GM21390 (cell line): ENCODE results near the gene ZNF177.
A peak's percentile ranks its signal among the peaks of the same experiment; 100 is the strongest.
"Not testable (repeated sequence)": the region's sequence is repeated elsewhere in the genome, so short reads cannot be mapped to it uniquely, and the experiment has no call there.

Source experiments
- ATAC-seq: cut with Tn5 transposase; IDR thresholded peaks from one replicate; pipeline ENCODE4 v1.9.1; 2021; ENCODE audit not compliant: unreplicated experiment

The ZNF177 gene

DNA sequence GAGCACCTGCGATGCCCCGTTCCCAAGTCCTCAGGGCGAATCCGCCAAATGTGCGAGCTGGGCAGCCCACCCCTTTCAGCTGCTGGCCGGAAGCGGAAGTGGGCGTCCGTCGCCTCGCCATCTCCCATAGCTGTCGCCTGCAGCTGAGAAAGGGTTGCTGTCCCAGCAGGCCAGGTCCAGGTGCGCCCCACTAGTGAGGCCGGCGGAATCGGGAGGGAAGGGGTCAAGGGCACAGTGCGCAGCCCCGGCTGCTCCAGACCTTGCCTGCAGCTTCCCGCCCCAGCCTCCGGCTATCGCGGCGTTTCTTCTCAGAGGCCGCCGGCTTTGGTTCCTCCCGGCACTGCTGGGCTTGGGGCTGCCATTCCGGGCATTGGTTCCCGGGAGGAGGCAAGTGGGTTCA is at the start of gene ZNF177:
TSS of gene ZNF177 (plus strand) at position 109 of the 400 bp plus-strand sequence. CDS start 15,299 bp downstream, outside the sequence.
- no peak for ATAC-seq

DNA sequence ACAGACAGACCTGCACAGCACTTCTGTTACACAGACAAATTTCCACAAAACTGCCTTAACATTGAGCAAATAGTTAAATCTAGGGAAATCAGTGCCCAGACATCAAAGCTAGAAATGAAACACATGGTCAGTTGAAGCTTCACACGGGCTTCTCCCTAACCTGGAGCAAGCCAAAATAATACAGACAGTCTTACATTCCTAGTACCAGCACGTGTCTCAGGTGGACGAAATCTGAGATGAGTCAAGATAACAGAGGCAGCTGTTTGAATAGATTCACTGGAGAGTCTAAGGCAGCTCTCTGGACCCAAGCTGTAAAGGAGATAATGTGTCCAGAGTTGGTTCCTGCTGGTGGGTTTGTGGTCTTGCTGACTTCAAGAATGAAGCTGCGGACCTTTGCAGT is 49.1 kb upstream of the ZNF177 start:
- no peak for ATAC-seq

DNA sequence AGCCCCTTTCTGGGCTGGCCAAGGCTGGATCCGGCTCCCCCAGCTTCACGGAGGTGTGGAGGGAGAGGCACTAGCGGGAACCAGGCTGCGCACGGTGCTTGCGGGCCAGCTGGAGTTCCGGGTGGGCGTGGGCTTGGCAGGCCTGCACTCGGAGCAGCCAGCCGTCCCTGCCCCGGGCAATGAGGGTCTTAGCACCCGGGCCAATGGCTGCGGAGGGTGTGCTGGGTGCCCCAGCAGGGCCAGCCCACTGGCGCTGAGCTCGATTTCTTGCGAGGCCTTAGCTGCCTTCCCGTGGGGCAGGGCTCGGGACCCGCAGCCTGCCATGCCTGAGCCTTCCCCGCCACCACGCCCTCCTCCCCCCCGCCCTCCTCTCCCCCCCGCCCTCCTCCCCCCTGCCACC is 41.5 kb upstream of the ZNF177 start:
- ATAC-seq = no peak

DNA sequence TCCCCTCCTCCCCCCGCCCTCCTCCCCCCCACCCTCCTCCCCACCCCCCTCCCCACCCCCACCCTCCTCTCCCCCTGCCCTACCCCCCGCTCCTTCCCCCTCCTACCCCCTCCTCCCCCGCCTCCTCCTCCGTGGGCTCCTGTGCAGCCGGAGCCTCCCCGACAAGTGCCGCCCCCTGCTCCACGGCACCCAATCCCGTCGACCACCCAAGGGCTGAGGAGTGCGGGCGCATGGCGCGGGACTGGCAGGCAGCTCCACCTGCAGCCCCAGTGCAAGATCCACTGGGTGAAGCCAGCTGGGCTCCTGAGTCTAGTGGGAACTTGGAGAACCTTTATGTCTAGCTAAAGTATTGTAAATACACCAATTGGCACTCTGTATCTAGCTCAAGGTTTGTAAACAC is 41.1 kb upstream of the ZNF177 start:
- ATAC-seq = not testable (repeated sequence)

DNA sequence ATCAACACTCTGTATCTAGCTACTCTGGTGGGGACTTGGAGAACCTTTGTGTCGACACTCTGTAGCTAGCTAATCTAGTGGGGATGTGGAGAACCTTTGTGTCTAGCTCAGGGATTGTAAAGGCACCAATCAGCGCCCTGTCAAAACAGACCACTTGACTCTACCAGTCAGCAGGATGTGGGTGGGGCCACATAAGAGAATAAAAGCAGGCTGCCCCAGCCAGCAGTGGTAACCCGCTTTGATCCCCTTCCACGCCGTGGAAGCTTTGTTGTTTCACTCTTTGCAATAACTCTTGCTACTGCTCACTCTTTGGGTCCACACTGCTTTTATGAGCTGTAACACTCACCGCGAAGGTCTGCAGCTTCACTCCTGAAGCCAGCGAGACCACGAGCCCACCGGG is 40.6 kb upstream of the ZNF177 start:
- ATAC-seq = not testable (repeated sequence)

DNA sequence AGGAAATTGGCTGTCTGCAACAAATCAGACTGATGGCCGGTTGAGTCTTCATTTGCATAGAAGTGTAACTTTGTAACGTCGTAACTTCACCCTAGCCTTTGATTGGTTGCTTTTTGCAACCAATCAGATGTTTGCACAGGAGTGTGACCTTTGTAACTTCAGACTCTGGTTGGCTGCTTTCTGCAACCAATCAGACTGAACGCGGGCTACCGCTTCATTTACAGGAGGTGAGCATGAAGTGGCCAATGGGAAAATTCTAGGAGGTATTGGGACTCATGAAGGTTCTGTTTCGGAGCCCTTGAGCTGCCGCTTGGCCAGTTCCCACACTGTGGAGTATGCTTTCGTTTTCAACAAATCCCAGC is 39.3 kb upstream of the ZNF177 start:
- ATAC-seq = peak; percentile 37

DNA sequence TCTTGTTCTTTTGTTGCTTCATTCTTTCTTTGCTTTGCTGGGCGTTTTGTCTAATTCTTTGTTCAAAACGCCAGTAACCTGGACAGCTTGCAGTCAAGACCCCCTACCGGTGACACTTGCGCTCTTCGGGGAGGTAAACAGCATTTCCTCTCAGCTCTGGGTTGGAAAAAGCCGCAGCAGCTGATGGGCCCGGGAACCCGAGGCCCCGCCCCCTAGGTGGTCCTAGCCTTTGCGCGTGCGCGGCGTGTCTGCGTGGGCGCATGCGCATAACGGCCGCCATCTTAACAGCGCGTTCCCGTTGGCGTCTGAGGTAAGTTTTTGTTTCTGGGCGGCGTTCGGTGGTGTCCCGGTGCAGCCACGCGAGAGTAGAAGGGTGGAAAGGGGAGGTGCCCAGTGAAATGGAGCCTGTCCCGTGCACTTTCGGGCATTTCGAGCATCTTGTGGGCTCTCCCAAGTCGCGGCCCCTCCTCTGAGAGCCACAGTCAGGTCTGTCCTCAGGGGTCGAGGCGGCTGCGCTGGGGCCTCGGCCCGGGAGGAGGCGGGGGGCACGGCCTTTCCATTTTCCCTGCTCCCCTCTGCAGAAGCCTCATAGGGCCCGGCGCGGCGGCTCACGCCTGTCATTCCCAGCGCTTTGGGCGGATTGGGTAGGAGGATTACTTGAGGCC is 38.8 kb upstream of the ZNF177 start, which contains the start of gene ZNF559:
TSS of gene ZNF559 (plus strand) at position 261 of the 665 bp plus-strand sequence. CDS start 14,371 bp downstream, outside the sequence.
- peak; percentile 95 for ATAC-seq

DNA sequence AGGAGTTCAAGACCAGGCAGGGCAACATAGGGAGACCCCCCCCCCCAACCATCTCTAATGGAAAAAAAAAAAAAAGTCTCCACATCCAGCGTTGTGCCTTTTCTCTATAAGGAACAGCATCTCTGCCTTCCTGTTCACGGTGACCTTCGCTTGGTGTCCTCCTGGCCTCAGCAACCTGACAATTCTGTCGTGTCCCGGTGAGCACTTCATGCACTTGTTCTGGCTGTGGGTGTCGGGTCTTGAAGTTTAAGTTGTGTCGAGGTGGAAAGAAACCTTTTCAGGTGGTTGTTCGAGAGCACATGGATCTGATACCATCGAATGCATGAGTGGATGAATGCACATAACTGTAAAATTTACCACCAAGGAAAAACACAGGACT is 38.2 kb upstream of the ZNF177 start:
- ATAC-seq = no peak

DNA sequence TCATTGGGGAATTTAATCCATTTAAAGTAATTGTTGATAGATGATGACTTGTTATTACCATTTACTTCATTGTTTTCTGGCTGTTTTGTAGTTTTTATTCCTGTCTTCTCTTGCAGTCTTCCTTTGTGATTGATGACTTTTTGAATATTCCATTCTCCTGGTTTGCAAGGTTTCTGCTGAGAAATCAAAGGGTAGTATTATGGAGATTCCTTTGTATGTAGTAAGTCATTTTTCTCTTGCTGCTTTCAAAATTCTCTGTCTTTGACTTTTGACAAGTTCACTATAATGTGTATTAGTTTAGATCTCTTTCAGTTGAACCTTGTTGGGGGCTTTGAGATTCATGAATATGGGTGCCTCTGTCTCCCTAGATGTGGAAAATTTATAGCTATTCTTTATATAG is 32.8 kb upstream of the ZNF177 start:
- no peak for ATAC-seq

DNA sequence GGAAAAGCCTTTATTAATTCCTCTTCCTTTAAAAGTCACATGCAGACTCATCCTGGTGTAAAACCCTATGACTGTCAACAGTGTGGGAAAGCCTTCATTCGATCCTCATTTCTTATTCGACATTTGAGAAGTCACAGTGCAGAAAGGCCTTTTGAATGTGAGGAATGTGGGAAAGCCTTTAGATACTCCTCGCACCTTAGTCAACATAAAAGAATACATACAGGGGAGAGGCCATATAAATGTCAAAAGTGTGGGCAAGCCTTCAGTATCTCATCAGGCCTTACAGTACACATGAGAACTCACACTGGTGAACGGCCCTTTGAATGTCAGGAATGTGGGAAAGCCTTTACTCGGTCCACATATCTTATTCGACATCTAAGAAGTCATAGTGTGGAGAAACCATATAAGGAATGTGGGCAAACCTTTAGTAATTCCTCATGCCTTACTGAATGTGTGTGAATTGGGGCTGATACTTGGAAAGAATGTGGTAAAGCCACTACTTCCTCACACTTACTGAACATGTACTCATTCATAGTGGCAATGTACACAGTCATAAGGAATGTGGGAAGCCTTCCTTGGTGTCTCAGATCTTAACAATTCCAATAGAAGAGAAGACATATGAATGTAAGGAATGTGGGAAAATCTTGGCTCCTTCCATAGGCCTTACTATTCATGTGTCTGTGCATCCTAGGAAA is 20.1 kb upstream of the ZNF177 start:
- ATAC-seq = no peak

DNA sequence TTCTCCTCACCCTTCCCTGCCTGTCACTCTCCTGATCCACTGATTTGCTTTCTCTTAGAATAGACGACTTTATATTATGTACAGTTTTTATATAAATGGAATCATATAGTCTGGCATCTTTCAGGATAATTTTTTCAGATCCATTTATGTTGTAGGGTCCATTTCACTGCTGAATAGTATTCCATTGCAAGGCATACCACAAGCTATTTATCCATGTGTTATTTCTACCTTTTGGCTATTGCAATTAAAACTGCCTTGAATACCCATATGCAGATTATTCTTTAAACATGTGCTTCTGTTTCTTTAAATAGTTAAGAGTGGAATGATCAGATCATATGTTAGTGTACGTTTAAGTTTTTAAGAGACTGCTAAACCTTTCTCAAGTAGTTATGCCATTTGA is 17.8 kb upstream of the ZNF177 start:
- ATAC-seq = no peak

DNA sequence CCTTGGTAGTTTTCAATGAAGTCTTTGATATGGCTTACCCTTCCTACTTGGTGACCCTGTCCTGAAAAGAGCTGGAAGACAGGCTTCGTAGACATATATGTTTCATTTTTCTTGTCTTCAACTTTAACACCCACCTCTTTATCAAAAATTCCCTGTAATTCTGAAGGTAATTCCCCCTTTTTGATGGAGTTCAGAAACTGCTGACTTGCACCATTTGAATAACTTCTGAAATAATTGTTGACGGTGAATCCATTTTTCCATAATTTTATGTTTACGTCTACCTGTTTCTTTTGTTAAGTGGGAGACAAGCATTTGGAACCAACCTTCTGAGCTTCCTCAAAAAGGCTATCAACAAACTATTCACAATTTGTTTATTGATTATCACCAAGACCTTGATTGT is 14.6 kb upstream of the ZNF177 start:
- no peak for ATAC-seq

DNA sequence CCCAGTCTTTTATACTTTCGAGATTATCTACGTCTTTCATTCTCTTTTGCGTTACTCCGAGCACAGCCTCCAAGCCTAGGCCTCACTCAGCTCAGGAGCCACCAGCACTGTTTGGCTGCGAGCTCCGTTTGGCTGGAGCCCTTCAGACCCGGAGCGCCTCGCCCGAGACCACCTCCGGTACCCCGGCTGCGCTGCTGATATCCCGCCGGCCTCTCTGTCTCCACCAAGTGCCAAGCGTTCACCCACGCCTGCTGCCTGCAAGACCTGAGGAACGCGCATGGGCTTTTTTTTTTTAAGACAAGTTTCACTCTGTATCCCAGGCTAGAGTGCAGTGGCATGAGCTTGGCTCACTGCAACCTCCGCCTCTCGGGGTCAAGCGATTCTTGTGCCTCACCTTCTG is 14.1 kb upstream of the ZNF177 start:
- ATAC-seq = no peak

DNA sequence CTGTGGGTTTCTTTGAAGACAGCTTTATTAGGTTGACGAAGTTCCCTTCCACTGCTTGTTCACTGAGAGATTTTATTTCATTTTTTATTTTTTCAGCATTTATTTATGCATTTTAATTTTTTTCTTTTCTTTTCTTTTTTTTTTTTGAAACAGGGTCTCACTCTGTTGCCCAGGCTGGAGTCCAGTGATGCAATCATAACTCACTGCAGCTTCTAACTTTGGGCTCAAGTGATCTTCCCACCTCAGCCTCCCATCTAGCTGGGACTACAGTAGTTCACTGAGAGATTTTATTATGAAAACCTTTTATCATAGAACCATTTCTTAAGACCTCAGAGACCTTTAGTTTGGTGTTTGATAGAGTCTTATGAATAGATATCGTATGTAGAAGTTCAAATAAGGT is 10.3 kb upstream of the ZNF177 start:
- no peak for ATAC-seq

DNA sequence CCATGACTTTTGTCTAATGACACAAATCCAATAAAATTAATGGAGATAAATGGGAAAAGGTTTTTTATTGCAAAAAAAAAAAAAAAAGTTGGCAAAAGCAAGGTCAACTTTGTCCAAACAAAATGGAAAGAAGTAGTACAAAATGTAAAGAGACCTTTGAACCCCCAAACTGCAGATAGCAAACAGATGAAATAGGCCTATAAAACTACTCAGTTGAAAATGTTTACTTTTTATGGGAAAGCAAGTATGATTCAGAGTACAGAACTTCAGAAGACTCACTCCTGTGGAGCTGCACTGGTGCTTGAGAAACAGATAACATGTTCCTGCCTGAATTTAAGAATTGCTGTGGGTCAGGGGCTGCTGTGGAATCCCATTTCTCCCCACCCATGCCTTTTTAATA is 9.8 kb upstream of the ZNF177 start:
- ATAC-seq = no peak

DNA sequence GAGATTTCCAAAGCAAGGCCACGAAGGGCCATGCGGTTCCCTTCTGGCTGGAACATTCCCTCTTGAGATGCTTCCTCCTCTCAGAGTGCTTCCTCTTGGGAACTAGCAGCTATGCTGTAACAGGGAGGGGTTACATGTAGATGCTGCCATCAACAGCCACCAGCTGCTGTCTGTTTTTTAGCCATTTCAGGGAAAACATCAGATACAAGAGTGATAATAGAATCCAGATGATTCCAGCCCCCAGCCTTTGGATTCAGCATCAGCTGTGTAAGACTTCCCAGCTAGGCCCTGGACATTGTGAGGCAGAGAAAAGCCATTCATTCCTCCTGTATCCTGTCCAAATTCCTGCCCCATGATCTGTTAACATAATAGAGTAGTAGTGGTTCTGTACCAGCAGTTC is 8.2 kb upstream of the ZNF177 start:
- ATAC-seq = no peak

DNA sequence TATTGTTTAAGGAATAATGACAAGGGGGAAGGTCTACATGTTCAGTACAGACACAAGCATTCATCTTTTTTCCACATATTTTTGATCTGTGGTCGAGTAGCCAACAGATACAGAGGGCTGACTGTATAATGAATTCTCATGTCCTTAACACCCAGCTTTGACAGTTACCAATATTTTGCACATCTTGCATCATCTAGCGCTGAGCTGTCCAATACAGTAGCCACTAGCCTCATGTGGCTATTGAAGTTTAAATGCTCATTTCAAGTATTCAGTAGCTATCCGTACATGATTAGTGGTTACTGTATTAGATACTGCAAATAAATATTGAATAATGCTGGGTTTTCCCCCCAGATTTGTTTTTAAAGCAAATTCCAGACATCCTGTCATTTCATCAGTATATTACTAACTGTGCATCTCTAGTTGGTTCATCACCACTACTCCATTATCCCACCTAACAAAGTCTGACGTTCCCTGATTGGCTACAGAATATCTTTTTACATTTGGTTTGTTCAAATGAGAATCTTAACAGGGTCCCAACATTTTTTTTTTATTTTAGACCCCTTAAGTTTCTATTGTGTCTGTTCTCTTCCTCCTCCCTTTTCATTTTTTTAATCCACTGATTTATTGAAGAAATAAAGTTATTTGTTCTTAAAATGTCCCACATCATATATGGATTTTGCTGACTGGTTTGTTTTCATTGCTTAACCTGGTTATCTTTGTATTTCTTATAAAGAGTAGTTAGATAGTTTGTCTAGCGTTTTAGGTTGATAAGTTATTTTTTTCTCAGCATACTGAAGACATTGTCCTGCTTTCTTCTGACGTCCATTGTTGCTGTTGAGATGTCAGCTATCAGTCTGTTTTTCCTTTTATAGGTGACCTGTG is 8.2 kb downstream of the ZNF177 start:
- no peak for ATAC-seq

DNA sequence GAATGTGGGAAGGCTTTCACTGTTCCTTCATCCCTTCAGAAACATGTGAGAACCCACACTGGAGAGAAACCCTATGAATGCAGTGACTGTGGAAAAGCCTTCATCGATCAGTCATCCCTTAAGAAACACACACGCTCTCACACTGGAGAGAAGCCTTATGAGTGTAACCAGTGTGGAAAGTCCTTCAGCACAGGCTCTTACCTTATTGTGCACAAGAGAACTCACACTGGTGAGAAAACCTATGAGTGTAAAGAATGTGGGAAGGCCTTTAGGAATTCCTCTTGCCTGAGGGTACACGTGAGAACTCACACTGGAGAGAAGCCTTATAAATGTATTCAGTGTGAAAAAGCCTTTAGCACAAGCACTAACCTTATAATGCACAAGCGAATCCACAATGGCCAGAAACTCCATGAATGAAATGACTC is 18.6 kb downstream of the ZNF177 start:
- no peak for ATAC-seq

DNA sequence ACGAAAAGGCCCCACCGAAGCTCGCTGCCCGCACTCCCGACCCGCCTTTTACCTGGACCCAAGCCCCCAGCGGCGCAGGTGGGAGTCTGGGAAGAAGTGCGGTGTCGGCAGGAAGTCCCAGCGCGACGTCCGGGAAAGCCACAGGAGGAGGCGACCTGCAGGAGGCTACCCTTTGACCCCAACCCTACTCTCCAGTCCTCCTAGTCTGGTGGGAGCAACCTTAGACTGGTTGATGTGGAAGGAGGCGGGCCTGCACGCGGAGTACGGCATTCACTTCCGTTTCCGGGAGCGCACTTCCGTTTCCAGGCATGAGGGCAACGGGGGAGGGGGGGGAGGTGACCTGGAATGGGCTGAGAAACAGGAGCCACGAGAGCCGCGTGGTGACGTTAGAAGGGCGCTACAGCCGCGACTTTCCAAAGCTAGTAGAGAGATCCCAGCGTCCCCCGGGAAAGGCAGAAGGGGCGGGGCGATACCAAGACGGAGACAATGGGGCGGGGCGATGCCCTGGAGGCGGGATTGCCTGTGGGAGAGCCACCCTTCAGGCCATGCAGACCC is 44.1 kb downstream of the ZNF177 start:
- no peak for ATAC-seq

DNA sequence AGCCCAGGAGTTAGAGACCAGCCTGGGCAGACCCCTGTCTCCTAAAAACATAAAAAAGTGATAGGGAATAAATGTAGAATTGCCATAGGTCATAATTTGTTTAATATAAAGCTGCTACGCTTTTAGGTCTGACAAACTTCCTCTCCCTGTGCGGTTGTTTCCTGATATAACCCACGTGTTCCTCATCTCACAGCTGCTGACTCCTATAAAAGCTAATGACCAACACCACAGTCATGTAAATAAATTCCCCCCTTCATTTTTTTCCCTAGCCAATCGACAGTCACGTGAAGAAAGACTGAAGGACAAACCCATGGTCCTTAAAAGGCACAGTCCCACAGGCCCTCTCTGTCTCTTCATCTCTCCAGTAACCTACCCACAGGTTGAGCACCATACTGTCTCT is 45.0 kb downstream of the ZNF177 start:
- no peak for ATAC-seq

DNA sequence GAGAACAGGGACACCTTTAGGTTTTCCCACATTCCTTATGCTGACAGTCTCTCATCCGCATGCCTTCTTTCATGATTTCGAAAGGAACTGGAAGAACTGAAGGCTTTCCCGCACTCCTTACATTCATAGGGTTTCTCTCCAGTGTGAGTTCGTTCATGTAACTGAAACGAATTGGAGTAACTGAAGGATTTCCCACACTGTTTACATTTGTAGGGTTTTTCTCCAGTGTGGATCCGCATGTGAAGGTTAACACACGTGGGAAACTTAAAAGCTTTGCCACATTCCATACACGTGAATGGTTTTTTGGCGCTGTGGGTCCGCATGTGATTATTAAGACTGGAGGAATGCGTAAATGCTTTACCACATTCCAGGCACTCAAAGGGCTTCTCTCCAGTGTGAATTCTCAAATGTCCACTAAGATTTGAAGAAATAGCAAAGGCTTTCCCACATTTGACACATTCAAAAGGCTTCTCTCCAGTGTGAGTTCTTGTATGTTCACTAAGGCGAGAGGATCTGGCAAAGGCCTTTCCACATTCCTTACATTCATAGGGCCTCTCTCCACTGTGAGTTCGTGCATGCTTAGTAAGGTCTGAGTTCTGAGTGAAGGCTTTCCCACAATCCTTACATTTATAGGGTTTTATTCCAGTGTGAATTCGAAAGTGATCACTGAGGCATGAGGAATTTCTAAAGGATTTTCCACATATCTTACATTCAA is 50.6 kb downstream of the ZNF177 start:
- ATAC-seq = no peak
